GM18508 (cell line): ENCODE data around the gene PTPRE.

Experiments used
- ATAC-seq: cut with Tn5 transposase; IDR thresholded peaks from one replicate; pipeline ENCODE4 v1.9.1; 2021; ENCODE audit warnings: moderate number of reproducible peaks; ENCODE audit not compliant: insufficient read depth, unreplicated experiment

Gene PTPRE

DNA sequence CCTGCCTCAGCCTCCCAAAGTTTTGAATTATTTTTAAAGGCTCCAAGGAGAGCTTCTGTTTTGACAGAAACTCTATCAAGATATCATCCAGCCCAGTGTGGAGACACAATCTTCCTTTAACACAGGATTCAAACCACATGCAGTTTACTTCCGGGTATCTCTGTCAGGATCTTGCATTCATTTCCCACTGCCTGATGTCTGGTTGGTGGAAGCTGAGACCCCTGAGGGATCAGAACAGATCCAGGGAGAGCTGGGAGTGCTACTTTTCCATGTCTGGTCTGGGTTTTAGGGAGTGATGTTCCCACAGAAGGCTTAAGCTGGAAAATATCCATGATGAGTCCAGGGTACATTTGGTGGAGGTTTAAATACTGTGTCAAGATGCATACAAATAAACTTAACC is 16.7 kb downstream of the PTPRE start:
- no peak for ATAC-seq

- no peak for ATAC-seq
These were observed 18.7 kb downstream of the PTPRE start for GRCh38 chr10:127925471-127926207.

GRCh38 chr10:127926455-127926854 is 19.6 kb downstream of the PTPRE start:
- ATAC-seq, result no peak

DNA sequence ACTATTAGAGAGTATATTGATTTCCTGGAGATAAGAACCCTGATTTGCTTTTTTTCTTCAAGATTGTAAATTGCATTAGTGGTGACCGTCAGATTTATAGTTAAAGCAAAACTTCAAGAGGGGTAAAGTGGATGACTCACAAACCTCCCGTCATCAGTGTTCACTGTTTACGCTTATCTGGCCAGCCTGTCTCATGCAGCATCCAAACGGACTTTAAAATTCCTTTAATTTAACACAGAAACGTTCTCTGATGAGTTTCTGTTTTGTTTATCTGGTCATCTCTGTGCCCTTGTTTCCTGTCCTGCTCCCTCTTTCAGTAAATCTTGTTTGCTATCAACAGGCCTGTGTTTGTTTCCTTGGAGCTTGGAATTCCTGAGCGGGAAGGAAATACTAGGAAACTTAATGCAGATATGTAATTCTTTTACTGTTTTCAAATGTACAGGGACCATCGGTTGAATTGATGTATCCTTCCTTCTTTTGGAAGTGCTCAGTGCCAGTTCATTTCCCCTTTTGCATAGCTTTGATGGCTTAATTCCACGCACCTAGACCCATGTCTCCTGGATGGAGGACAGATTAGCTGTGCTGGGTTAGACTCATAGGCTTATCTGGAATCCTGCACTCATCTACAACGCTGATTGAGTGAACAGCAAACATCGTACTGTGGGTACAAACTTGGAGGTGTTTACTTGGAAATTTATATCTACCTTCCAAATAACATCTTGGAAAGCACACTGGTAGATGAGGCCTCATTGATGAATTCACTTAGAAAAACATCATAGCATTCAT is 21.3 kb downstream of the PTPRE start:
- no peak for ATAC-seq

- no peak for ATAC-seq
These were observed 25.8 kb downstream of the PTPRE start for GRCh38 chr10:127932521-127933270.

- no peak for ATAC-seq
These were observed 26.4 kb downstream of the PTPRE start for GRCh38 chr10:127933271-127933670.

DNA sequence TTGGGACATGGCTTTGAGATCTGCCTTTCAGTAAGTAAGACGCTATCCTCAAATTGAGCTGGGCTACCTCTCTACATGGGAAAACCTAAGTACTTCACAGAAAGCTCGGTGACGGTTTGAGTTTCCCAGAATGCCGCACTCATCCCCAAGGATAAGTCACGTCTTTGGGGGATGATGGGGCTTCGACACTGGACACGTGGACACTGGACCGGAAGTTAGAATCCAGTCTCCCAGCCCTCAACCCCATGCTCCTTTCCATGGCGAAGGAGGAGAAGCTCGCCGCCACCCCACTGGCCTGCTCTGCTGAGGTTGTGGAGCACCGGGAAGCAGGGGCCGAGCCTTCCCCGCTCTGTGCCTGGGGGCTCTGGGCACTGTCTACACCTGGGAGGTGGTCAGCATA is 27.5 kb downstream of the PTPRE start:
- ATAC-seq, result no peak

- no peak for ATAC-seq
These were observed 28.2 kb downstream of the PTPRE start for GRCh38 chr10:127935071-127935561.

DNA sequence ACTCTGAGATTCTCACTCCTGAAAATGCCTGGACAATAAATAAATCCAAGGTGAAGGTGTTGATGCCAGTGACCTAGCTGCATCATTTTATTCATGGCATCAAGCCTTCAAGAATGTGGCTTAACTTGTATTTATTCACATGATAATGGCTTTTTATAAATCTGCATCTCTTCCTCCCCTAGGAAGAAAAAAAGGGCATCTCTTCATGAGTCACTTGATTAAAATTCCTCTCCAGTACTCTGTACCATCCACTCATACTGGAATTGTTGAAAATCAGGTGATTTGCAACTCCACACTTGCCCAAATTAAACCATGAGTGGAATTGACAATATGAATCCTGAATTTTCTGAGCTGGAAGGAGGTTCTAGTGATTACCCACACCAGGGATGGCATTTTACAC is 30.2 kb downstream of the PTPRE start:
- ATAC-seq, result no peak

GRCh38 chr10:127937915-127938463 is 31.1 kb downstream of the PTPRE start:
- no peak for ATAC-seq

- no peak for ATAC-seq
These were observed 33.0 kb downstream of the PTPRE start for GRCh38 chr10:127939786-127940330.

- no peak for ATAC-seq
These were observed 34.1 kb downstream of the PTPRE start for GRCh38 chr10:127940866-127941640.

GRCh38 chr10:127942811-127943210 is 35.9 kb downstream of the PTPRE start:
- no peak for ATAC-seq

DNA sequence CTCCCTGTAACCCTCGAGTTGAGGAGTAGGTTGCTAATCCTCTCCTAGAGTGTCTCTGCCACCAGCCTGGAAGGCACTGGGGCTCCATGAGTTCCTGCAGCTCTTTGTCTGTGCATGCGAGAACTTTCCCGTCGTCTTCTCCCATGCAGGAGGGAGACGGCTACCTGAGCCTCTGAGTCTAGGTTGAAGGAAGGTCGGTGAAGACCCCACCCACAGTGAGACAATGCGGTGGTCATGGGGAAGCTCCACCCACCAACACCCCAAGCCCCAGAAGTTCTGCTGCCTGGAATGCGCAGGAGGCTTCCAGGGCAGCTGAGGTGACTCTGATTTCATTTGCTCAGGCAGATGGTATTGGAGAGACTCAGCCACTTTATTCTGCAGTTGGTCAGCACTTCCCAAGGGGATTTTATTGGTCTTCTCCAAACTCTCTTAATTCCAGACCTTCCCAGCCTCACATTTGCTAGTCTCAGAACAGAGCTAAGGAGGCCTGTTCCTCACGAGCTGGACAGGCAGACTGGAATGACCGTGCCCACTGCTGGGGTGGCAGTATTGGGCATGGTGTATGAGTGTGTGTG is 36.5 kb downstream of the PTPRE start:
- ATAC-seq, result no peak

DNA sequence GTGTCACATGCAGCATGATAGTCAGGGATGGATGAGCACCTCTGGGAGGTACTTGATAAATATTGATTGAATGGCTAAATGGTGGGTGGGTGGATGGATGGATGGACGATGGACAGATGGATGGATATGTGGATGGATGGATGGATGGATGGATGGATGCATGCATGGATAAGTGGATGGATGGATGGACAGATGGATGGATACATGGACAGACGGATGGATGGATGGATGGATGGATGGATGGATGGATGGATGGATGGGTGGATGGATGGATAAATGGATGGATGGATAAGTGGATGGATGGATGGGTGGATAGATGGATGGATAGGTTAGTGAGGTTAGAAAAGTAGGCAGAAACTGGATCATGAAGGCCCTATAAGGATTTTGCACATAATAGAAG is 37.4 kb downstream of the PTPRE start:
- no peak for ATAC-seq

DNA sequence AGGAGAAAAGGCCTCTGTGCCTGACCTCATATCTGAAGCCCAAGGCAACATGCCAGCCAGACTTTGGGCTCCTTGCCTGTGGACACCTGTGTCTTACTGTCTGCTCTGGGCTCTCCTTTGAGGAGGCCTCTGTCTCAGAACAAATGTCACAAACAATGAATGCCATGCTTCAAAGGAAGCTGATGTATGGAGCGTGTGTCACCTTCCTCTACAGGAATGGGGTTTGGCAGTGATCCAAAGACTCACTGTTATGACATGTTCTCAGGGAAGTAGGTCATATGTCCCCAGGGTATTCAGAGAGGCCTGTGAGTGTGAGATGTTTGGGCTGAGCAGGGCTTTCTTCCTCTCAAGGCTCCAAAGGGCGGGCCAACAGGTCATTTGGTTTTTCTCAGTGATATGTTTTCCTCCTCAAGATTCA is 38.4 kb downstream of the PTPRE start:
- no peak for ATAC-seq

GRCh38 chr10:127945948-127946711 is 39.2 kb downstream of the PTPRE start:
- no peak for ATAC-seq

- no peak for ATAC-seq
These were observed 40.3 kb downstream of the PTPRE start for GRCh38 chr10:127947211-127947610.

GRCh38 chr10:127948791-127949190 is 41.9 kb downstream of the PTPRE start:
- no peak for ATAC-seq
